ENCODE data around the gene MYL7. TPM values are rescaled to one million over a fixed set of nuclear protein-coding genes. Genes with fewer than 3 reads are reported as not detected.

MYL7 gene
- polyA plus RNA-seq, 4 donors, result 0.21 to 13.5 (median 0.36) TPM; not detected in 1

DNA sequence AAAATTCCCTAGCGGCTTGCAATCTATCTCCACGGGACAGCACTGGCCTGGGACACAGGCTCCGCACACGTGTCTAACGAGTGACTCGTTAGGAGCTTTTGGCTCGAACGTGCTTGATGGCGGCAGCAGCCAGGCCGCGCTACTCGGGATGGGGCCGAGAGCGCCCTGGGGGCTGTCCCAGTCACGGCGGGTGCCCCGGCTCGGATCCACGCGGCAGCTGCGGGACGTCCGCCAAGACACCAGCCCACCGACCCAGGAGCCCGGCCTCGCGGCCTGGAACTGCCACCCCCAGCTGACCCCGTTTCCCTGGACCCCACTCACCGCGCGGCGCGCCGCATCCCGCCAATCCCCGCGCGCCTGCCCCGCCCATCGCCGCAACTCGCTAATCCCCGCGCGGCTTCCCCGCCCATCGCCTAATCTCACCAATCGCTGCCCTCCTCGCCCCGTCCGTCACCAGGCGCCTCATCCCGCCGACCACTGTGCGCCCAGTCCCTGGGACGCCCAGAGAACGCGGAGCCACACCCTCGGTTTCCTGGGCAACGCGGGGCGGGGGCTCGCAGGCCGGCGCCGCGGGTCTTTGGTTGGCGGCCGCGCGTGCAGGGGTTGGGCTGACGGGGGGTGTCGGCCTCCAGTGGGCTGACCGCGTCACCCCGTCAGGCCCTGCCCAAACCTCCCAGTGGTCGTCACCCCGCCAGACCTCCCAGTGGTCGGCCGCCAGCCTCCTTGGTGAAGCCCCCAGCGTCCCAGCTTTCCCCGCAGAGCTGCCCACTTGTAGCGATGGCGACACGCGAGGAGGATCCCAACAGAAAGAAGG is 17.7 kb downstream of the MYL7 start, which contains the start of gene POLD2:
Gene POLD2 (minus strand): TSS at position 359 of the 814 bp plus-strand sequence. CDS start 1,495 bp downstream, outside the sequence.
- no peaks in the 10 kb centered on the region for H3K27me3 ChIP-seq (ENCODE audit: control insufficient read depth in 3 of 3, insufficient read depth in 3 of 3, low read length in 3 of 3)
- H3K36me3 ChIP-seq (ENCODE audit: control insufficient read depth in 3 of 3, insufficient read depth in 2 of 3, low read depth in 1 of 3, low read length in 3 of 3), result peaks cover 0 to 29% (median 0%) of the 10 kb centered on the region in 3 donors
- peak; percentile 96 to 98 for DNase-seq
- WGBS, 3 donors, result 0 to 1% (median 0%) methylated on average over 82 to 86 of the region's 86 CpGs
- H3K4me1 ChIP-seq (ENCODE audit: control insufficient read depth in 3 of 3, insufficient read depth in 2 of 3, low read depth in 1 of 3, low read length in 2 of 3), result peaks cover 0 to 12% (median 5%) of the 10 kb centered on the region in 3 donors
- H3K27ac ChIP-seq (ENCODE audit: low read depth in 1 of 3, low read length in 2 of 3), result peak within 1 kb of the TSS; percentile 2 to 89 (median 79)
- no peak for FAIRE-seq
- H3K9me3 ChIP-seq (ENCODE audit: control insufficient read depth in 2 of 2, insufficient read depth in 1 of 2, low read depth in 1 of 2, low read length in 1 of 2), result peaks cover 0 to 12% of the 10 kb centered on the region in 2 donors
- peak within 1 kb of the TSS; percentile 67 to 73 (median 67) for H3K4me3 ChIP-seq (ENCODE audit: low read depth in 1 of 3, low read length in 3 of 3)

DNA sequence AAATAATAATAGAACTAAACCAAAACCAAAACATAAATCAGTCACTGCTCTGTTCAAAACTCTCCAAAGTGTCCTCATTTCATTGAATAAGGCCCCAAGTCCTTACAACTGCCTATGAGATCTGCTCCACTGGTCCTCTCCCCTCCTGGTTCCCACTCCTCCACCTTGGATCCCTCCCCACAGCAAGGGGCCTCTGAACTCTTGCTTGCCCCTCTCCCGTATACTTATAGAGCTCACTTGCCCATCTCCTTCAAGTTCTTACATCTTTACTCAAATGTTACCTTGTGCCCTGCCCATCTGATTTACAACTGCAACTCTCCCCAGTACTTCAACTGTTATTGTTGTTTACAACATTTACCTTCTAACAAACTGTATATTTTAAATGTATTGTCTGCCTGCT is 18.6 kb downstream of the MYL7 start:
- peak overlapping the region in 1 of 3 donors; percentile 48 for H3K27ac ChIP-seq (ENCODE audit: low read depth in 1 of 3, low read length in 2 of 3)
- H3K4me3 ChIP-seq (ENCODE audit: low read depth in 1 of 3, low read length in 3 of 3), result peak overlapping the region in 2 of 3 donors; percentile 16 to 62
- DNase-seq, result no peak
- peaks cover 0 to 37% (median 0%) of the 10 kb centered on the region in 3 donors for H3K36me3 ChIP-seq (ENCODE audit: control insufficient read depth in 3 of 3, insufficient read depth in 2 of 3, low read depth in 1 of 3, low read length in 3 of 3)
- WGBS, 3 donors, result 31 to 37% (median 31%) methylated on average over 1 of the region's 1 CpG
- H3K4me1 ChIP-seq (ENCODE audit: control insufficient read depth in 3 of 3, insufficient read depth in 2 of 3, low read depth in 1 of 3, low read length in 2 of 3), result peaks cover 0 to 12% (median 5%) of the 10 kb centered on the region in 3 donors
- no peak for FAIRE-seq
- H3K9me3 ChIP-seq (ENCODE audit: control insufficient read depth in 2 of 2, insufficient read depth in 1 of 2, low read depth in 1 of 2, low read length in 1 of 2), result peaks cover 0 to 5% of the 10 kb centered on the region in 2 donors
- no peaks in the 10 kb centered on the region for H3K27me3 ChIP-seq (ENCODE audit: control insufficient read depth in 3 of 3, insufficient read depth in 3 of 3, low read length in 3 of 3)

GRCh38 chr7:44121761-44122420 is 19.2 kb downstream of the MYL7 start:
- WGBS, 3 donors, result 93 to 97% (median 94%) methylated on average over 12 of the region's 12 CpGs
- H3K4me1 ChIP-seq (ENCODE audit: control insufficient read depth in 3 of 3, insufficient read depth in 2 of 3, low read depth in 1 of 3, low read length in 2 of 3), result peaks cover 0 to 12% (median 5%) of the 10 kb centered on the region in 3 donors
- H3K27ac ChIP-seq (ENCODE audit: low read depth in 1 of 3, low read length in 2 of 3), result no peak overlapping the region
- DNase-seq, result no peak
- no peak overlapping the region for H3K4me3 ChIP-seq (ENCODE audit: low read depth in 1 of 3, low read length in 3 of 3)
- H3K36me3 ChIP-seq (ENCODE audit: control insufficient read depth in 3 of 3, insufficient read depth in 2 of 3, low read depth in 1 of 3, low read length in 3 of 3), result peaks cover 0 to 44% (median 0%) of the 10 kb centered on the region in 3 donors
- FAIRE-seq, result no peak
- no peaks in the 10 kb centered on the region for H3K27me3 ChIP-seq (ENCODE audit: control insufficient read depth in 3 of 3, insufficient read depth in 3 of 3, low read length in 3 of 3)
- H3K9me3 ChIP-seq (ENCODE audit: control insufficient read depth in 2 of 2, insufficient read depth in 1 of 2, low read depth in 1 of 2, low read length in 1 of 2), result peaks cover 0 to under 1% of the 10 kb centered on the region in 2 donors

DNA sequence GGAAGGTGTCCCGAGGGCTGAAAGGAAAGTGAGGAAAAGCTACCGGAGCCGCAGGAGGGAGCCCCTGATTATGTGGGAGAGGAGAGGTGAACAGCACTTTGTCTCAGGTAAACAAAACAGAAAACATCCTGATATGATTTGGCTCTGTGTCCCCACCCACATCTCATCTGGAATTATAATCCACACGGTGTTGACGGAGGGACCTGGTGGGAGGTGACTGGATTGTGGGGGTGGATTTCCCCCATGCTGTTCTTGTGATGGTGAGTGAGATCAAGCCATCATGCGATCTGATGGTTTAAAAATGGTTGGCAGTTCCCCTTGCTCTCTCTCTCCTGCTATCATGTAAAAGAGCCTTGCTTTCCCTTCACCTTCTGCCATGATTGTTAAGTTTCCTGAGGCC is 20.7 kb downstream of the MYL7 start:
- Histone ChIP-seq H3K4me3 (ENCODE audit: low read depth in 1 of 3, low read length in 3 of 3) (no peak overlapping the region), H3K27me3 (ENCODE audit: control insufficient read depth in 3 of 3, insufficient read depth in 3 of 3, low read length in 3 of 3) (no peaks in the 10 kb centered on the region), H3K9me3 (ENCODE audit: control insufficient read depth in 2 of 2, insufficient read depth in 1 of 2, low read depth in 1 of 2, low read length in 1 of 2) (no peaks in the 10 kb centered on the region), H3K4me1 (ENCODE audit: control insufficient read depth in 3 of 3, insufficient read depth in 2 of 3, low read depth in 1 of 3, low read length in 2 of 3) (peaks cover 0 to 12% (median 5%) of the 10 kb centered on the region in 3 donors), H3K27ac (ENCODE audit: low read depth in 1 of 3, low read length in 2 of 3) (no peak overlapping the region), H3K36me3 (ENCODE audit: control insufficient read depth in 3 of 3, insufficient read depth in 2 of 3, low read depth in 1 of 3, low read length in 3 of 3) (peaks cover 0 to 59% (median 0%) of the 10 kb centered on the region in 3 donors)
- DNase-seq (no peak), FAIRE-seq (no peak)
- 89 to 93% (median 91%) methylated on average over 6 of the region's 6 CpGs for WGBS, 3 donors

GRCh38 chr7:44119829-44120380 is 21.2 kb downstream of the MYL7 start:
- Histone ChIP-seq H3K9me3 (ENCODE audit: control insufficient read depth in 2 of 2, insufficient read depth in 1 of 2, low read depth in 1 of 2, low read length in 1 of 2) (no peaks in the 10 kb centered on the region), H3K36me3 (ENCODE audit: control insufficient read depth in 3 of 3, insufficient read depth in 2 of 3, low read depth in 1 of 3, low read length in 3 of 3) (peaks cover 0 to 64% (median 0%) of the 10 kb centered on the region in 3 donors), H3K4me3 (ENCODE audit: low read depth in 1 of 3, low read length in 3 of 3) (no peak overlapping the region), H3K4me1 (ENCODE audit: control insufficient read depth in 3 of 3, insufficient read depth in 2 of 3, low read depth in 1 of 3, low read length in 2 of 3) (peaks cover 0 to 12% (median 5%) of the 10 kb centered on the region in 3 donors), H3K27me3 (ENCODE audit: control insufficient read depth in 3 of 3, insufficient read depth in 3 of 3, low read length in 3 of 3) (no peaks in the 10 kb centered on the region), H3K27ac (ENCODE audit: low read depth in 1 of 3, low read length in 2 of 3) (no peak overlapping the region)
- FAIRE-seq (no peak), DNase-seq (no peak)
- WGBS, 3 donors, result 90 to 94% (median 93%) methylated on average over 8 of the region's 8 CpGs

- Histone ChIP-seq H3K9me3 (ENCODE audit: control insufficient read depth in 2 of 2, insufficient read depth in 1 of 2, low read depth in 1 of 2, low read length in 1 of 2) (no peaks in the 10 kb centered on the region), H3K36me3 (ENCODE audit: control insufficient read depth in 3 of 3, insufficient read depth in 2 of 3, low read depth in 1 of 3, low read length in 3 of 3) (peaks cover 0 to 78% (median 0%) of the 10 kb centered on the region in 3 donors), H3K4me3 (ENCODE audit: low read depth in 1 of 3, low read length in 3 of 3) (no peak overlapping the region), H3K27me3 (ENCODE audit: control insufficient read depth in 3 of 3, insufficient read depth in 3 of 3, low read length in 3 of 3) (peaks cover 0 to 2% (median 0%) of the 10 kb centered on the region in 3 donors), H3K4me1 (ENCODE audit: control insufficient read depth in 3 of 3, insufficient read depth in 2 of 3, low read depth in 1 of 3, low read length in 2 of 3) (peaks cover 0 to 12% (median 5%) of the 10 kb centered on the region in 3 donors), H3K27ac (ENCODE audit: low read depth in 1 of 3, low read length in 2 of 3) (no peak overlapping the region)
- FAIRE-seq (no peak), DNase-seq (no peak)
- 91 to 96% (median 93%) methylated on average over 13 of the region's 13 CpGs for WGBS, 3 donors
Observed at GRCh38 chr7:44117801-44118429, 23.2 kb downstream of the MYL7 start.

- Histone ChIP-seq H3K9me3 (ENCODE audit: control insufficient read depth in 2 of 2, insufficient read depth in 1 of 2, low read depth in 1 of 2, low read length in 1 of 2) (no peaks in the 10 kb centered on the region), H3K27me3 (ENCODE audit: control insufficient read depth in 3 of 3, insufficient read depth in 3 of 3, low read length in 3 of 3) (peaks cover 0 to 4% (median 0%) of the 10 kb centered on the region in 3 donors), H3K4me3 (ENCODE audit: low read depth in 1 of 3, low read length in 3 of 3) (no peak overlapping the region), H3K36me3 (ENCODE audit: control insufficient read depth in 3 of 3, insufficient read depth in 2 of 3, low read depth in 1 of 3, low read length in 3 of 3) (peaks cover 0 to 84% (median 0%) of the 10 kb centered on the region in 3 donors), H3K27ac (ENCODE audit: low read depth in 1 of 3, low read length in 2 of 3) (no peak overlapping the region), H3K4me1 (ENCODE audit: control insufficient read depth in 3 of 3, insufficient read depth in 2 of 3, low read depth in 1 of 3, low read length in 2 of 3) (peaks cover 0 to 3% (median 0%) of the 10 kb centered on the region in 3 donors)
- no peak for FAIRE-seq
- DNase-seq, result no peak
- WGBS, 3 donors, result 87 to 90% (median 88%) methylated on average over 22 to 25 of the region's 25 CpGs
Observed at GRCh38 chr7:44116789-44117666, 24.1 kb downstream of the MYL7 start.
